GM12891 (cell line): Measurements from ENCODE around the gene ADAMTS10.
"Not testable (repeated sequence)": the region's sequence is repeated elsewhere in the genome, so short reads cannot be mapped to it uniquely, and the experiment has no call there.

Source experiments
- DNase-seq: peaks from one replicate; pipeline ENCODE4 v3.0.0; 2011; ENCODE audit warnings: low spot score; ENCODE audit not compliant: insufficient read length
- FAIRE-seq: peaks from 2 replicates; lab custom pipeline; 2011; peaks lifted over from hg19 to GRCh38; lab: Jason Lieb, UNC
- PAX5 ChIP-seq: IDR thresholded peaks from 2 replicates; pipeline ENCODE4 v1.6.1; 2011; ENCODE audit warnings: low read length, moderate library complexity, mild to moderate bottlenecking; ENCODE audit not compliant: insufficient read depth, severe bottlenecking
- POLR2A ChIP-seq: IDR thresholded peaks from 2 replicates; pipeline ENCODE4 v1.6.1; 2011; ENCODE audit warnings: low read depth, low read length, control low read depth
- POLR2AphosphoS5 ChIP-seq: IDR thresholded peaks from 2 replicates; pipeline ENCODE4 v1.6.1; 2011; ENCODE audit warnings: low read depth, low read length, control low read depth
- POU2F2 ChIP-seq: IDR thresholded peaks from 2 replicates; pipeline ENCODE4 v1.6.1; 2011; ENCODE audit warnings: low read depth, mild to moderate bottlenecking, control low read depth, low read length, moderate library complexity
- SPI1 ChIP-seq: IDR thresholded peaks from 2 replicates; pipeline ENCODE4 v1.6.1; 2011; ENCODE audit warnings: low read depth, low read length, control low read depth
- TAF1 ChIP-seq: IDR thresholded peaks from 2 replicates; pipeline ENCODE4 v1.6.1; 2011; ENCODE audit warnings: low read depth, low read length, control low read depth

ADAMTS10 gene

DNA sequence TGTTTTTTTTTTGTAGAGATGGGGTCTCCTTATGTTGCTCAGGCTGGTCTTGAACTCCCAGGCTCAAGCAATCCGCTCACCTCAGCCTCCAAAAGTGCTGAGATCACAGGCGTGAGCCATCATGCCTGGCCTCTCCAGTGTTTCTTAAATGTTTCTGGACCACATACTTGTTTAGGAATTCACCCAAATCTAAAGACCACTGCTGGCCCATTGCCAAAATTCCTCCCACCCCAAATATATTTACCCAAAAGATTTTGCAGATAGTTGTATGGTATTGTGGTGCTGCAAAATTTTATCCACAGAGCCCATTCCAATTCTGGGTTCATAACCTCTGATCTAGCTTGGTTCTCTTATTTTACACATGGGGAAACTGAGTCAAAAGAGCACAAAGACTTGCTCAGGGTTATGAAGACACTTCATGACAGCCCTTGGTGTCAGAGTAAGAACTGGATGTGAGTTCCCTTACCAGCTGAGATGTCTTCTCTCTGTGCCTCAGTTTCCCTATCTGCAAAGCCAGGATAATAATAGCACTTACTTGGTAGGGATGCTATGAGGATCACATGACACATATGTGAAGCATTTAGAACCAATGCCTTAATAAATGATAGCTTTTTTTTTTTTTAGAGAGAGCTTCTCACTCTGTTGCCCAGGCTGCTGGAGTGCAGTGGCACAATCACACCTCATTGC is 30.8 kb upstream of the ADAMTS10 start:
- DNase-seq (no peak), FAIRE-seq (no peak)
- no peak for TF ChIP-seq TAF1
- no peak for TF ChIP-seq POU2F2
- no peak for TF ChIP-seq POLR2A
- TF ChIP-seq SPI1: no peak
- TF ChIP-seq POLR2AphosphoS5: no peak
- no peak for TF ChIP-seq PAX5

DNA sequence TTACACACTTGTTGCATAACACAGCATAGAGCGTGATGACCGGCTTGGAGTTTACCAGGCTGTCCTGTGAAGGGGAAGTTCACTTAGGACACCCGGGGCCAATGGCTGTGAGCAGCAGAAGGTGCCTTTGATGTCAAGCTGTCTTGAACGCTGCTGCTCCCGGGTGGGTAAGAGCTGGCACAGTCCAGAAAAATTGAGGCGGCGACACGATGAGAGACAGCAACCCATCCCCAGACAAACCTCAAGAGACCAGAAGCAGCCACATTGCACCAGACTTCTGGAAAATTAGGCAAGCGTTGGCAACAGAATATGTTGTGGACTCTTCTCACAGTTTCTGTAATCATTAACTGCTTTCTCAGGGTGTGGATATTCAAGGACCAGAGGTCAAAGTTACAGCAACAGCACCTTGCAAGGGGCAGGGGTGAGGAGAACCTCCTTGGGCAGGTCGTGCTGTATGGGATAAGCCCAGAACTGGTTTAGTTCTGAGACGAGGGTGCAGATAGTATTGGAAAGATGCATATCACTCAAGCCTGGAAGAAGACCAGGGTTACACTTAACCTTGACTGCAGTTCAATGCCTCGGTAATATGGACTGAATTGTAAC is 30.0 kb upstream of the ADAMTS10 start:
- TF ChIP-seq TAF1 (no peak), SPI1 (no peak), POU2F2 (no peak), POLR2A (no peak), POLR2AphosphoS5 (no peak), PAX5 (no peak)
- no peak for DNase-seq
- FAIRE-seq: no peak

DNA sequence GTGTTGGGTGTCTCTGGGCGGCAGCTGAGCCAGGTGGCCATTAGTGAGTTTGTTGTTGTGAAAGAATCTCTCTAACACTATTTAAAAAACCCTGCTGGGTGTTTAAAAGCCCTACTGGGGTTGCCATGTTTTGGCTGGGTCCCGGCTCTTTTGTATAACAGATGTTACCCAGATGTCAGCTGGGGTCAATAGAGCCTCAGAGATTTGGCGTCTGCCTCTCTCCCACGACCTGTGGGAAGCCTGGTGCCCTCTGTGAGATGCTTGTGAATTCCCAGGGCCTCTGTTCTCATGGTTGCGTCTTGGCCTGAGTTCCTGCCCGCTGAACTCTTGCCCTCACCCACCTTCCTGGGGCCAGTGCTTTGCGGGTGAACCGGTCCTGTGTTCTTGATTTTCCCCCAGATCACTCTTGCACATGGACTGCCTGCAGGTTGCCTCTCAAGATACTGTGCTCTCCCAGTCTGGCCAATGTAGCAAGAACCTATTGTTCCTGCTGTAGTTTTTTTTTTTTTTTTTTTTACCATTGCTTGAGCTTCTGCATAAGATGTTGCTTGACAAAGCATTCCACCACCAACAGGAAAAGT is 29.4 kb upstream of the ADAMTS10 start:
- FAIRE-seq (no peak), DNase-seq (no peak)
- no peak for TF ChIP-seq POU2F2
- no peak for TF ChIP-seq PAX5
- no peak for TF ChIP-seq SPI1
- TF ChIP-seq TAF1: no peak
- TF ChIP-seq POLR2A: no peak
- TF ChIP-seq POLR2AphosphoS5: no peak

- DNase-seq (no peak), FAIRE-seq (no peak)
- TF ChIP-seq POLR2A (no peak), TAF1 (no peak), PAX5 (no peak), SPI1 (no peak), POU2F2 (no peak), POLR2AphosphoS5 (no peak)
These were observed 27.6 kb upstream of the ADAMTS10 start for GRCh38 chr19:8638078-8638619.

DNA sequence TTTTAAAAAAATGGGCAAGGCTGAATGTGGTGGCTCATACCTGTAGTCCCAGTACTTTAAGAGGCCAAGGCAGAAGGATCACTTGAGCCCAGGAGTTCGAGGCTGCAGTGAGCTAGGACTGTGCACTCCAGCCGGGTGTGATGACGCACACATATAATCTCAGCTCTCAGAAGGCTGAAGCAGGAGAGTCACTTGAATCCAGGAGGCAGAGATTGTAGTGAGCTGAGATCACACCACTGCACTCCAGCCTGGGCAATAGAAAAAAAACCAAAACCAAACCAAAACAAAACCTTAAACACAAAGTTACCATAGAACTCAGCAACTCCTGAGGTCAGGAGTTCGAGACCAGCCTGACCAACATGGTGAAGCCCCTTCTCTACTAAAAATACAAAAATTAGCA is 26.6 kb upstream of the ADAMTS10 start:
- DNase-seq, FAIRE-seq: not testable (repeated sequence)

DNA sequence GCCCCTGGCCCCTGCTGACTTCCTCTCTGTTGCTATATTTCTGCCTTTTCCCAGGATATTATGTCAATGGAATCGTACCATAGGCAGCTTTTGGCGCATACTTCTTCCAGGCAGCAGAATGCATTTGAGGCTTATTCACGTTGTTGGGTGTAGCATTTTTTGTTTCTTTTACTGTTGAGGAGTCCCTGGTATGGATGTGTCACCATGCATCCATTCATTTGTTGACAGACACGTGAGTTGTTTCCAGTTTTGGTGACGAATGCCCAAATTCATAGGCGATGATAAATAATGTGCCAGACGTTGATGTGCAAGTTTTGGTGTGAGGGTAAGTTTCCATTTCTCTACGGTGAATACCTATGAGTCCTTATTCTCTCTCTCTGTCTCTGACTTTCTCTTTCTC is 24.9 kb upstream of the ADAMTS10 start:
- no peak for TF ChIP-seq PAX5
- TF ChIP-seq POLR2AphosphoS5: no peak
- TF ChIP-seq SPI1: no peak
- TF ChIP-seq POLR2A: no peak
- TF ChIP-seq POU2F2: no peak
- TF ChIP-seq TAF1: no peak
- no peak for FAIRE-seq
- DNase-seq: no peak

- DNase-seq: no peak
- TF ChIP-seq TAF1: no peak
- no peak for TF ChIP-seq POU2F2
- TF ChIP-seq SPI1: no peak
- no peak for TF ChIP-seq POLR2AphosphoS5
- no peak for TF ChIP-seq PAX5
- no peak for TF ChIP-seq POLR2A
- no peak for FAIRE-seq
These were observed 20.9 kb upstream of the ADAMTS10 start for GRCh38 chr19:8631425-8631819.

GRCh38 chr19:8630796-8631424 is 20.4 kb upstream of the ADAMTS10 start:
- no peak for FAIRE-seq
- DNase-seq: no peak
- TF ChIP-seq SPI1: no peak
- TF ChIP-seq POLR2AphosphoS5: no peak
- TF ChIP-seq PAX5: no peak
- no peak for TF ChIP-seq POLR2A
- no peak for TF ChIP-seq TAF1
- no peak for TF ChIP-seq POU2F2

DNA sequence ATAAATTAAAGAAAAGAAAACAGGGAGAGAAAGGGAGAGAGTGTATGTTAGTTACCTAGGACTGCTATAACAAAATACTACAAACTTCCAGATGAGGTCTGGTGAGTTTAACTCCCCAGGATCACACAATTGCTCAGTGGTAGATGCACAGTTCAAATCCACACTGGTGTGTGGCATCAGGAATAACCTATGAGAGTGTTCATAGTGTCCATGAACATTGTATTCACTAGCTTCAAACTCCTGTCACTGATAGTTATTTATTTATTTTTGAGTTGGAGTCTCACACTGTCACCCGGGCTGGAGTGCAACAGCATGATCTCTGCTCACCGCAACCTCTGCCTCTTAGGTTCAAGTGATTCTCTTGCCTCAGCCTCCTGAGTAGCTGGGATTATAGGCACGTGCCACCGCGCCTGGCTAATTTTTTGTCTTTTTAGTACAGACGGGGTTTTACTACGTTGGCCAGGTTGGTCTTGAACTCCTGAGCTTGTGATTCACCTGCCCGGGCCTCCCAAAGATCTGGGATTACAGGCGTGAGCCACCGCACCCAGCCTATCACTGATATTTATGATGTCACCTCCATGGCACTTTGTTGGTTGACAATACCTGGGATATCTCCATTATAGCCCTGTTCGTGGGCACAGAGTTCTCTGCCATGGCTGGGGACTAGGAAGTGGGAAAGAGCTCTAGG is 19.6 kb upstream of the ADAMTS10 start, which contains the start of gene NFILZ:
TSS of gene NFILZ (plus strand) at position 638 of the 688 bp plus-strand sequence. CDS start 46,133 bp downstream, outside the sequence.
- TF ChIP-seq TAF1 (no peak), POU2F2 (no peak), PAX5 (no peak), SPI1 (no peak), POLR2AphosphoS5 (no peak), POLR2A (no peak)
- no peak for FAIRE-seq
- no peak for DNase-seq
